ENCODE measurements around the gene PTPRCAP.

DNA sequence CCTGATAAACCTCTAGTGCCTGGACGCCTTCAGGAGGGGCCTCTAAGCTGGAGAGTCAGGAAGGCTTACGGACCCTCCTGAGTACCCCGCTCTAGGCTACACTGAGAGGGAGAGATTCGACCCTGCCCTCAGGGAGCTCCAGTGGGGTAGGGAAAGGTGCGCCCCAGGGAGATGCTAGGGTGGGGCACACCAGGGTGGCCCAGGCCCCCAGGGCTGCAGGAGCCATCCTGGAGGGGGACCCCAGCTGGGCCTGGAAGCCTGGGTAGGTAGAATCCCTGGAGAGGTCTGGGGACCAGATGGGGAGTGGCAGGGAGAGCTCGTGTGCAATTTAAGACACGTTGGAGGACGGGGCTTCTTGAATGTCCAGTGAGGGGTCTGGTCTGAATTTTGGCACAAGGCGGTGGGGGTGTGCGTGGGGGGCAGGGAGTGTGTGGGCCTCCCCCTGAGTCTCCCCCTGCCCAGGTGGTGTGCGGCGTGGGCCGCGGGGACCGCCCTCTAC lies 17.3 kb downstream of the PTPRCAP start:
- TF ChIP-seq SIN3A (IDR thresholded peaks at IDR 0.05; ENCODE audit: borderline replicate concordance, insufficient read depth, low read length) = no peak
- TF ChIP-seq POLR2AphosphoS5 (IDR thresholded peaks at IDR 0.05; ENCODE audit: low read depth, low read length) = no peak
- TF ChIP-seq REST (IDR thresholded peaks at IDR 0.05; ENCODE audit: insufficient read depth in 1 of 2, low read depth in 2 of 2, low read length in 2 of 2) = no peak
